ENCODE measurements around the gene CCDC148.

- TF ChIP-seq POLR2AphosphoS5 (IDR thresholded peaks at IDR 0.05; ENCODE audit: low read depth) = no peak
- TF ChIP-seq, protein P1, sequence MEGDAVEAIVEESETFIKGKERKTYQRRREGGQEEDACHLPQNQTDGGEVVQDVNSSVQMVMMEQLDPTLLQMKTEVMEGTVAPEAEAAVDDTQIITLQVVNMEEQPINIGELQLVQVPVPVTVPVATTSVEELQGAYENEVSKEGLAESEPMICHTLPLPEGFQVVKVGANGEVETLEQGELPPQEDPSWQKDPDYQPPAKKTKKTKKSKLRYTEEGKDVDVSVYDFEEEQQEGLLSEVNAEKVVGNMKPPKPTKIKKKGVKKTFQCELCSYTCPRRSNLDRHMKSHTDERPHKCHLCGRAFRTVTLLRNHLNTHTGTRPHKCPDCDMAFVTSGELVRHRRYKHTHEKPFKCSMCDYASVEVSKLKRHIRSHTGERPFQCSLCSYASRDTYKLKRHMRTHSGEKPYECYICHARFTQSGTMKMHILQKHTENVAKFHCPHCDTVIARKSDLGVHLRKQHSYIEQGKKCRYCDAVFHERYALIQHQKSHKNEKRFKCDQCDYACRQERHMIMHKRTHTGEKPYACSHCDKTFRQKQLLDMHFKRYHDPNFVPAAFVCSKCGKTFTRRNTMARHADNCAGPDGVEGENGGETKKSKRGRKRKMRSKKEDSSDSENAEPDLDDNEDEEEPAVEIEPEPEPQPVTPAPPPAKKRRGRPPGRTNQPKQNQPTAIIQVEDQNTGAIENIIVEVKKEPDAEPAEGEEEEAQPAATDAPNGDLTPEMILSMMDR (conservative IDR thresholded peaks at IDR 0.05; ENCODE audit: low read depth in 2 of 2) = no peak
- TF ChIP-seq EZH2 (IDR thresholded peaks at IDR 0.05; ENCODE audit: low read depth, unreplicated experiment) = no peak
- TF ChIP-seq STAT1 (IDR thresholded peaks at IDR 0.05; ENCODE audit: unreplicated experiment) = no peak
- no peak for TF ChIP-seq CREB1 (CRISPR knock-in tag; IDR thresholded peaks at IDR 0.05; ENCODE audit: low read depth)
- no peak for TF ChIP-seq REST (IDR thresholded peaks at IDR 0.05; ENCODE audit: unreplicated experiment)
- TF ChIP-seq ZNF114 (CRISPR knock-in tag; IDR thresholded peaks at IDR 0.05) = no peak
- no peak for TF ChIP-seq EZH2phosphoT487 (IDR thresholded peaks at IDR 0.05; ENCODE audit: unreplicated experiment)
Observed at GRCh38 chr2:158255257-158255656, 201.3 kb downstream of the CCDC148 start.

Data from GM23338 (cell line).